GM12878 (cell line): ENCODE data around the gene CPNE4.

Source experiments
- CBFB ChIP-seq: IDR thresholded peaks from 2 replicates; pipeline ENCODE4 v1.6.1; 2016; ENCODE audit warnings: antibody characterized with exemption, low read depth
- TCF12 ChIP-seq: IDR thresholded peaks from 2 replicates; pipeline ENCODE4 v1.6.1; 2011; ENCODE audit warnings: low read depth, mild to moderate bottlenecking, low read length
- ZNF274 ChIP-seq: IDR thresholded peaks from one replicate; pipeline ENCODE4 v1.8.0; 2011; ENCODE audit not compliant: insufficient read length, insufficient read depth

DNA sequence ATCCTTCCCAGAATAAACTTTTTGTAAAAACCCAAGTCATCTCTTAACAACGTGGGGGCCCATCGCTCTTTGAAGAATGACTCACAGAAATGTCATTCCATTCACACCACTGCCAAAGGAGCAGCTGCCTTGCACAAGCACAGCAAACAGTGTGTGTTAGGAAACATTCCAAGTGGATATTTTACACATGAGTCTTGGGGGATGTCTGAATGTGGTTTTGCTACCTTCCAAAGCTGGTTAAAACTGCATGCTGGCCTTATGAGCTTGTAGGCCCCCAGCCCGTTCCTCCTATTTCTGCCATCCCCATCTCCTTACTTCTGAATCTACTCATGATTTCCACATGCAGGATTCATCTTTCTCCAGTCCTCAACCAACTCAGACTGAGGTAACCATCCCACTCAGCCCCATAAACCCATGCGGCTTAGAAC, 130.8 kb downstream of the CPNE4 start:
- TF ChIP-seq ZNF274 (no peak), TCF12 (no peak), CBFB (no peak)
